GM23248 (cell line): ENCODE results near the gene GSTO2.

Experiments
- EZH2 ChIP-seq: fragments of 200-600 bp; sonication (generic); IDR thresholded peaks from 2 replicates; pipeline ENCODE4 v1.6.1; 2018; ENCODE audit warnings: antibody characterized with exemption, mild to moderate bottlenecking; ENCODE audit not compliant: insufficient read depth, poor library complexity, severe bottlenecking
- EZH2phosphoT487 ChIP-seq: fragments of 200-600 bp; sonication (generic); IDR thresholded peaks from 2 replicates; pipeline ENCODE4 v1.6.1; 2018; ENCODE audit warnings: antibody characterized with exemption, moderate library complexity, mild to moderate bottlenecking, low read depth; ENCODE audit not compliant: insufficient read depth

DNA sequence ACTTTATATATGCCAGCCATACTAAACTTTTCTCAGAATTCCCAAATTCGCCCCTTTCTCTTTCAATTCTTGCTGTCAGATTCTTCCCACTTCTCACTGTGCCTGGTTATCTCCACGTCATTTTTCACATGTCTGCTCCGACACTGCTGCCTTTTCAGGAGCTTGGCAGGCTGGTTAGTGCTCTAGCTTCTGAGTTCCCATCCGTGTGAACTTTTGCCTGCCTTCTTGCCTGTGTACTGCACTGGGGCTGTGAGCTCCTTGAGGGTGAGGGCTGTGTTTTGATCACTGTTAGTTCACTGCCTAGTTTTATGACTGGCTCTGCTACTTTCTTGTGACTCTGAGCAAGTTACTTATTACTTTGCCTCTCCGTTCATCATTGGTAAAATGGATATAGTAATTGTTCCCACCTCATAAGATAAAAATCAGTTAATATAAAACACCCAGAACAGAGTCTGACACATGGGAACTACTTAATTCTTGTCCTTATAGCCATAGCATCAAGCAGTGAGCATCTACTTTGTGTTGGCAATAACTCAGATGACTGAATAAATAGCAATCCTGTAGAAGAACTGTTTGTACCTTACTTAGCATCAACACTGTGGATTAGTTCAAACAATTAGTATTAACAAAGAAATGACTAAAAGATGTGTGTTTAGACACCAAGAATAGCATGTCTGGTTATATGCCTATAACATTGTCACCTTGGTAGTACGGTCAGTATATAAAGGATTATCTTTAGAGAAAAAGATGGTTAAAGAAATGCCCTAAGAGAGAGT lies 8.8 kb upstream of the GSTO2 start:
- TF ChIP-seq EZH2 = no peak
- TF ChIP-seq EZH2phosphoT487 = no peak
